GM21515 (cell line): Measurements from ENCODE around the gene COL23A1.
"Not testable (repeated sequence)": the region's sequence is repeated elsewhere in the genome, so short reads cannot be mapped to it uniquely, and the experiment has no call there.

Source experiments
- ATAC-seq: cut with Tn5 transposase; IDR thresholded peaks from one replicate; pipeline ENCODE4 v1.9.1; 2021; ENCODE audit not compliant: unreplicated experiment

COL23A1 gene

DNA sequence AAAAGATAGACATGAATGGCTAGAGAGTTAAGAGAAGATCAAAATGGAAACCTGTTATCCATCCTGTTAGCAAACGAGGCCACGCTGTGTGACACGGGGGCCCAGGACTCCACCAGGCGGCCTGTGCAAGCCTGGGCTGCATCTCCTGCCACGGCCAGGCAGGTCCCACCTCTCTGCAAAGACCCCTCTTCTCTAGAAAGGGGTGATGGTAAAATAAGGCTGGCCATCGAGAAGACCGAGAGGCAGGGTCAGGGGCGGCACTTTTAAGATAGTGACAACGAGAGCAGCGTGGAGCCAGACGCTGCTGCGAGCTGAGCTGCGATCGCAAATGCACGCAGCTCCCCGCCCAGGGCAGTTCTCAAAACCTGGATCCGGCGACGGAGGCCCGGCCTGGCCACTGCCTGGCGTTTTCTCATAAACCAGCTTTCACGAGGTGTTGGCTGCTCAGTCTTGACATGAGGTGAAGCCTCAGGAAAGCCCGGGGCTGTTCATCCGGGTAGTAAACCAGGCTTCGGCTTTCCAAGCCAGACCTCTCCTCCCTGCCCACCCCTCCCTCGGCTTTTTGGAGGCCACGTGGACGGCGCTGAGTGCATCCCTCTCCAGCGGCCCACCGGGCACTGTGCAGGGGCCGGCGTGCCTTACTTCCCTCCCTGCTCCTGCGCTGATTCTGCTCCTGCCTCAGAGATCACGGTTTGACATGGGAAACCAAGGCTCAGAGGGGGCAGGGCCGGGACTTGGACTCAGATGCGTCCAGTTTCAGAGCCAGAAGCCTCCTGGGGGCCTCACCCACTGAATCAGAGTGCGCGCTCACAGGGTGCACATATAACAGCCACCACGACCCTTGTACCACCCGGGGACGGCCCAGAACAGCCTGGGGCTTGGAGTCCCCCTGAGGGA is 206.0 kb downstream of the COL23A1 start:
- ATAC-seq: no peak

DNA sequence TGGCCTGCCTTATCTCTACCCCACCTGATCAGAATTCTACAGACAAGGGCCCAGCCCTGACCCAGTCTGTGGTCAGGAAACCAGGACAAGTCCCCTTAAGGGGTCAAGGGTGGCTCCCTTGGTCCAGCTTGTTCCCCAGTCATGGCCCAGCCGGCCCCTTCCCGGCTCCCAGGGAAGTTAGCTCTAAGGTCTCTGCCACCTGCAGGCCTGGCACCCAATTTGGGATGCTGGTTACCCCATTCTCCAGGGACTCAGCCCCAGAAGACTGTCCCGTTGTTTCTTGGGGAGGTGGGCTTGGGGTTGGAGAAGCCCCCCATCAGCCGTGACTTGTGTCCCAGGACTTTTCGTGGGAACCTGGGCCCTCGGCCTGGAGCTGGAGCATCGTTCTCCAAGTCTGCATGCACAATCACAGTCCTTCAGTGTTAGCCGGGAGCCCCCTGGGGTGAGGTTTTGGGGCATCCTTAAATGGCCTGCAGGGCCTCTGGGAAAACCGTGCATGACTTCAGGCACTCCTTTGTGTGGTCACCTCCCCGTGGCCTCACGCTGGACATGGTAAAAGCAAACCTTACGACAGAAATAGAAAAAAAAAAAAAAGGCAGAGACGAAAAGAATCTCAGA is 206.8 kb downstream of the COL23A1 start:
- no peak for ATAC-seq

DNA sequence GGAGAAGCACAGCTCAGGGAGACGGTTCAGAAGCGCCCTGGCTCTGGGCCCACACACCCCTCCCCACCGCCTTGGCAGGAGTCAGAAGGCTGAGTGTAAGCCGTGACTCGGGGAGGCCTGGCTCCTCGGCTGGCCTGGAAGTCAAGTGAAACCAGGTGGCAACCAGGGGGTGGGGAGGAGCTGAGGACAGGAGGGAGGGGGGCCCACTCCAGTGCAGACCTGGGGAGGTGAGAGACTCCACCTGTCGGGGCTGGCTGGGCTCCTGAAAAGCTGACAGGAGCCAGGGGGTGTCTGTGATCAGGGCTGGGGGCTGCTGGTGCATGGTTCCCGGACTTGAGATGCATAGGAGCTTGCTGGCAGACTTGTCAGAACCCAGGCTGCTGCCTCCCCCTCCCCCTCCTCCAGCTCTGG is 207.4 kb downstream of the COL23A1 start:
- no peak for ATAC-seq

DNA sequence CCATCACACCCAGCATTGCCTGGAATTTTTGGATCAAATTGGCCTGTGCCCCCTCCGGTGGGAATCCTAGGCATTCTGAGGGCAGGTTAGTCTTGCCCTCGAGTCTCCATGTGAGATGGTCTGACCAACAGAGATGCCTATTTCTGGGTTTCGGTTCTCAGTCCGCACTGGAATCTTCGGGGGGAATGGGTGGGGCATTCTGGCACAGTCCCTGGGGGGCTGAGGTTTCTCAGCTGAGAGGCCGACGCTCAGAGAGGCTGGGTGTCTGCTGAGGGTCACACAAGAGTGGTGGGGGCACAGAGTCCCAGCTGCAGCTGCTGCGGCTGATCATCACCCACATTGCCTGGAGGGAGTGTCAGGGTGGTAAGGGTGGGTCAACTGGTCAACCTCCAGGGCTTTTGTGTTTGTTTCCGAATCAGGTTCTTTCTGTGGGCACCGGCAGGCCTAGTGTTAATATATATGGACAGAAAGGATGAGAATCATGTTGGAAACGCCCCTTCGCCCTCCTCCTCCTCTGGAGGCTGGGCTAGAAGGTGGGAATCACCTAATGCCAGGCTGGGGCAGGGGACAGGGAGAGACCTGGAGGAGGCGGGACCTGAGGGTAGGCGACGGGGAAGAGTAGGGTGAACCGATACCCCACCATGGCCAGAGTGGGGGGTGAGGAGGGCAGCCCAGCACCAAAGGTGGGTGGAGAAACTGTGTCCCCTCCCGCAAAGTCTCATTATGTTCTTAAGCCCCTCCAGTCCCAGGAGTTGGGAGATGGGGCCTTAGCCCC is 208.1 kb downstream of the COL23A1 start:
- no peak for ATAC-seq

DNA sequence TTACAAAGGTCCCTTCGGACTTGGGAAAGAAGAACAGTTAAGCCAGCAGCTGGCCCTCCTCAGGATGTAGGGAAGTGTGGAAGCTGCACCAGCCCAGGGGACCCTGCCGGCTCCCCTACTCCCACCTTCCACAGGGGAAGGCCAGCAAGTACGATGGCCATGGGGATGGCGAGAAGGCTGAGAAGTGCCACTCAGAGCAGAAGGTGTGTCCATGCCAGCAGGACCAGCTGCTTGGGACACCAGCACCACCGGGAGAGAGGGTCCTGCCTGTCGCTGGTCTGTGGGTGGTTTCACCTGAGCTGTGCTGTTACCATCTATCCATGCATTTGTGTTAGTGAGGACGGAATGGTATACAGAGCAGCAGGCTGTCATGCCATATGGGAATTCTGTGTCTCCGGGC is 209.0 kb downstream of the COL23A1 start:
- ATAC-seq: no peak

DNA sequence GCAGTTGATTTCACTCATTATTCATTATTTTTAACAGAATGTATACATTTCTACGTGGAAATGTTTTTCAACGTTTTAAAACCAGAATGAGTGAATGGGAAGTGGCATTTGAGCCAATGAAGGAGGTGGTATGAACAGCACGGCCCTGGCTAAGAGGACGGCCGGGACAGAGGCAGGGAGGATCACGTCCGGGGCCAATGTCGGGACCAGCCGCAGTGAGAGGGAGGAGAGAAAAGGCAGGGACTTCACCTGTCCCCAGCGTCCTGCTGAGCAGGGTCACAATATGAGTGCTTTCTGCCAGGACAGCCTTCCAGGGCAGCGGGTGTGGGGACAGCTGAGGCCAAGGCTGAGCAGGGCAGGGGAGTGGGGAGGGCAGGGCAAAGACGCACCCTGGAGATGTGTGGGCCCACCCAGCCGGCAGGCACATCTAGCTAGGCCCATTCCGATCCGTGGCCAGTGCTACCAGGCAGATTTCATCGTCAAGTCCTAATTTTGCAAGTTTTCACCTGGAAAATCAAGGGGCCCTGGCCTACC is 209.6 kb downstream of the COL23A1 start:
- no peak for ATAC-seq

GRCh38 chr5:178380086-178380485 is 210.1 kb downstream of the COL23A1 start:
- no peak for ATAC-seq

GRCh38 chr5:178378527-178379484 is 211.4 kb downstream of the COL23A1 start:
- ATAC-seq: no peak

DNA sequence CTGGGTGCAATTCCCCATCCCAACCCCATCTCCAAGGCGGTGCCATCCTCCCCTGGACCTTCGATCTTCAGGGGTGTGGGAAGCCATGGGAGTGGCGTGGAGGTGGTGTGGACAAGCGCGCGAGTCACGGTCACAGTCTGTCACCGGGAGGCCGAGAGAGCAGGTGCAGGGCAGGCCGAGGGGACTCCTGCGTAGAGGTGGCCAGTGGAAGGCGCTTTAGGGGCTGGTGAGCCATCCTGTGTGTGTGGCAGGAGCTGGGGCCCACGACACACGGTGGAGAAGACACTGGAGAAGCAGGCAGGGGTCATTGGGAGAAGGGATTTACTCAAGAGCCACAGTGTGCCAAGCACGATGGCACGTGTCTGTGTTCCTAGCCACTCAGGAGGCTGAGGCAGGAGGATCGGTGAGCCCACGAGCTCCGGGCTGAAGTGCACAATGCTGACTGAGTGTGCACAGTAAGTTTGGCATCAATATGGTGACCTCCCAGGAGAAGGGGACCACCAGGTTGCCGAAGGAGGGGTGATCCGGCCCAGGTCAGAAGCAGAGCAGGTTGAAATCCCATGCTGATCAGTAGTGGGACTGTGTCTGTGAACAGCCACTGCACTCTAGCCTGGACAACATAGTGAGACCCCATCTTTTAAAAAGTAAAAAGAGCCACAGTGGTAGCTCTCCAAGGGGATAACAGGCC is 212.5 kb downstream of the COL23A1 start:
- no peak for ATAC-seq

DNA sequence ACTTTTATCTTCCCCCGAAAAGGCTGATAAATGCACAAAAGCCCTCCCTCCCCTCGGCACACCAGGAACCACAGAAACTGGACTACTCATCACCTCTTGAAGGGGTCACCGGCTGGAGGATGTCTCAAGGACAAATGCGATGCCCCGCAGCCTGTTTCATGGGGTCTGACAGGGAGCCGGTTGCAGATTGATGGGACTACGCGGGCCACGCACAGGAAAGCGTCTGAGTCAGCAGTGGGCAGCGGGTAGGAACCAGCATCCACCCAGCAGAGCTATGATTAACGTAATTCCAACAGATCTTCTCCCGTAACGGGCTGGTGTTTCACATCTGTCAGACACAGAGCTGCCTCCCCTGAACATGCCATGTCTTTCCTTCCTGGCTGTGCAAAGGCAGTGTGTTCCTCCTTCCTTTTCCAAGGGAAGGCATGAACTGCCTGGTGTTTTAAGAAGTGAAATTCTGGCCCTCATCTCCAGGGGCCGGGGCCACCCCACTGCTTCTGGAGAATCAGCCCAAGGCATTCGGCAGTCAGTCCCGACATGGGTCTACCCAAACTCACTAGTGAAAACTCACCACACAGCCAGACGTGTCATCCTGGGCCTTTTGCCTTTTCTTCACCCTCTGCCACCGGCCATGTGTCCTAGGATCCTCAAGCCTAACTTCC is 213.1 kb downstream of the COL23A1 start:
- no peak for ATAC-seq

DNA sequence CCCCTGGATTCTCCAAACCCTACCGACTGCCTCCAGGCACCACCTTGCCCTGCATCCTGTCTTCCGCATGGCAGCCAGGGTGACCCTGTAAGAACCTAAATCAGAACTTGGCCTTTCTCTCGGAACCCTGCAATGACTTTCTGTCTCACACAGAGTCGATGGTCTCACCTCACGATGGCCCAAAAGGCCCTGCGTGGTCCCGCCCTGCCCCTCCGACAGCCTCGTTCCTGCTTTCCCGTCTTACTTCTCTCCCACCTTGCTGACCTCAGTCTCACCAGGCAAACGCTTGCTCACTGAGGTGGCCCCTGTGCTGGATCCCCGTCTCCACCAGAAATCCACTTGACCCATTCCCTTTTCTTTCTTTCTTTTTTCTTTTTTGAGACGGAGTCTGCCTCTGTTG is 214.8 kb downstream of the COL23A1 start:
- ATAC-seq: no peak

DNA sequence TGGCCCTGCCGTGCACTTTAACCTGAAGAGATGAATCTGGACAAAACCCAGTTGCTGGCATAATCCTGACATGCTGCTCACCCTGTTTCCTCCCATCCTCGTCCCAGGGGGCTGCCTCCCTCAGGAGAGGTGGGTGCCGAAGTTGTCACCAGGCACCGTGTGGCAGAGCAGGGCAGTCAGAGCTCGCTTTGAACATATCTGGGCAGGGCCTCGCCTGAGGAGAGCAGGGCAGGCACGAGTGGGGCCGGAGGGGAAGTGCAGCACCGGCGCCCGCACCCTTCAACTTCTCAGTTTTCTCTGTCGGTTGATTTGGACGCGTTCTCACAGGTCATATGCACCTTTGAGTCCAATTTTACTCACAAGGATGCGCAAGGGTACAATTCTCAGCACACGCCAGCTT is 216.5 kb downstream of the COL23A1 start:
- ATAC-seq: no peak

DNA sequence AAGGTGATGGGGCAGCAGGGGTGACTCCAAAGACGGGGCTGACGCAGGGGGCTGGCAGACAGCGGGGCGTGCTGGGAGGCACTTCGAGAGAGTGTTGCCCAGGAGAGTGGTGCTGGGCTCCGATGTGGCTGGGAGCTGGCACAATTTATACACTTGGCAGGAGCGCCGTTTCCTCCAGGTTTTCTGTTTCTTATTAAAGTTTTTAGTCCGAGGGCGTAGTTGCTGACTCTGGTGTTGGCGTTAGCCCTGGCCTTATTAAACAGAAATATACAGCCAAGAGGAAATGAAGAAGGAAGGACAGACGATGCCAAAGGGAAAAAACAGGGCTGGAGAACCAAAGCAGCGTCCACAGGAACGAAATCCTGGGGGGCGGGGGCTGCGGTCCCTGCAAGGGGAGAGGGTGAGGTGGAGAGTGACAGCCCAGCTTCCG is 218.0 kb downstream of the COL23A1 start:
- ATAC-seq: no peak

DNA sequence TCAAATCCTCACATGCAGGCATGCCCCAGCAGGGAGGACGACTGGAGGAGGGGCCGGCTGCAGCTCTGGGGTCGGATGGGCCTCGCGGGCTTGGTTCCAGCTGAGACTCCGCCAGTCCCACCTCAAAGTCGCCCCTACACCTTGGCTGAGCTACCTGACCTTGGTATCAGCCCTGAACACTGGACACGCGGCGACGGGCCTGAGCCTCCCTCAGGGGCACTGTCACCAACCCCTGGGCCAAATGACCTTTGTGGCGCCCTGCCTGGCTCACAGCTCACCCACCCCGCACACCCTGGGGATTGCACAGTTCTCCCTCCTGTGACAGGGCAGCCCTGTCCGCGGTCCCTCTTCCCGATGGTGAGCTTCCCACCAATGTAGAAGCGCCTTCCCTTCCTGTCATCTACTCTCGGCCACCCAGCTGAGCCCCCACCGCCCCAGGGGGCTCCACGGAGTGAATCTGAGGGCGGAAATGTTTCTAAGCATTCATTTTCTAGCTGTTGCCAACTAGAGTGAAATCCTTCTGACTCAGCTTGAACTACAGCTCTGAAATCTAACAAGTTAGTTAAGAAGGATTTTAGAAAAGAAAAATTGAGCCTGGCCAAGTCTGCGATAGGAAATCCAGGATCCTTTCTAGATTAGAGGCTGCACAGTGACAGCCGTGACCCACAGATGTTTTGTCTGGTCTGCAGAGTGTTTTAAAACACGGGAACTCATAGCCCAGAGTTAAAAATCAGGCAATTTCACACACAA is 218.7 kb downstream of the COL23A1 start:
- no peak for ATAC-seq

DNA sequence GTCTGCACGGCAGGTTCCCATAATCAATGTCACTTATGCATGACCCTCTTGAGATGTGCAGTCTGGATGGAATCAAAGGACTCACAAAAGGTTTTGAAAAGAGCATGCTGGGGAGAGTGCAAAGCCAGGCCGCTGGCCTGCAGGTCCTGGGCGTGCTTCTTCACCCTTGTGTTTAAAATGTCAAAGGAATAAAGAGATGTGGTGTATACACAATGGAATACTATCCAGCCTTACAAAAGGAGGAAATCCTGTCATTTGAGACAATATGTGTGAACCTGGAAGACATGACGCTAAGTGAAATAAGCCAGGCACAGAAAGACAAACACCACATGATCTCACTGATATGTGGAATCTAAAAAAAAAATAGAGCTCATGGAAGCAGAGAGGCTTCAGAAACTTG is 220.1 kb downstream of the COL23A1 start:
- ATAC-seq: no peak

DNA sequence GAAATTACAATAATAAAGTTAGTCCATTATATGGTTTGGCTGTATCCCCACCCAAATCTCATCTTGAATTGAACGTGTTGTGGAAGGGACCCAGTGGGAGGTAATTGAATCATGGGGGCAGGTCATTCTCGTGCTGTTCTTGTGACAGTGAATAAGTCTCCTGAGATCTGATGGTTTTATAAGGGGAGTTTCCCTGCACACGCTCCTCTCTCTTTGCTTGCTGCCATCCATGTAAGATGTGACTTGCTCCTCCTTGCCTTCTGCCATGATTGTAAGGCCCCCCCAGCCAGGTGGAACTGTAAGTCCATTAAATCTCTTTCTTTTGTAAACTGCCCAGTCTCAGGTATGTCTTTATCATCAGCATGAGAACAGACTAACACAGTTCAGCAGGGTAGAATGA is 220.7 kb downstream of the COL23A1 start:
- not testable (repeated sequence) for ATAC-seq

GRCh38 chr5:178368716-178369300 is 221.4 kb downstream of the COL23A1 start:
- no peak for ATAC-seq

DNA sequence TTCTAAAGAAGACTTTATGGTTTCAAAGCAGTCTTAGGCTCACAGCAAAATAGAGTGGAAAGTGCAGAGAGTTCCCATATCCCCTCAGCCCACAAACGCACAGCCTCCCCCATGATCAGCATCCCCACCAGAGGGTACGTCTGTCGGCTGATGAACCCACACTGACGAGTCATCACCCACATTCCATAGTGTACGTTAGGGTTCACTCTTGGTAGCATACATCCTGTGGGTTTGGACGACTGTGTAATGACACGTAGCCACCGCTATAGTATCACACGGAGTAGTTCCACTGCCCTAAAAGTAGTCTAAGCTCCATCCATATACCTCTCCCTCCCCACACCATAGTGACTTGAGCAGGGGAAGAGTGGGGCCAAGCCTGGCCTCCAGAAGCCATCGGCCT is 221.9 kb downstream of the COL23A1 start:
- no peak for ATAC-seq
